ENCODE results near the gene C4A. TPM values are rescaled to one million over a fixed set of nuclear protein-coding genes. Genes with fewer than 3 reads are reported as not detected.

Gene C4A
- total RNA-seq, 2 donors from 2014 or later = 152 to 175 TPM

GRCh38 chr6:31947864-31948263 lies 34.0 kb upstream of the C4A start:
- no peaks in the 10 kb centered on the region for H3K9me3 ChIP-seq
- peaks cover 10% of the 10 kb centered on the region for H3K36me3 ChIP-seq
- H3K27me3 ChIP-seq = no peaks in the 10 kb centered on the region
- no peak for DNase-seq (ENCODE audit: low spot score)
- H3K4me1 ChIP-seq = peaks cover 0 to 20% of the 10 kb centered on the region in 2 donors
- no peak for TF ChIP-seq CTCF (IDR thresholded peaks at IDR 0.05)
- no peak overlapping the region for H3K27ac ChIP-seq
- no peak overlapping the region for H3K4me3 ChIP-seq

- H3K4me1 ChIP-seq = peaks cover 0 to 20% of the 10 kb centered on the region in 2 donors
- no peak overlapping the region for H3K27ac ChIP-seq
- no peaks in the 10 kb centered on the region for H3K27me3 ChIP-seq
- no peak for DNase-seq (ENCODE audit: low spot score)
- no peak overlapping the region for H3K4me3 ChIP-seq
- H3K9me3 ChIP-seq = no peaks in the 10 kb centered on the region
- no peak for TF ChIP-seq CTCF (IDR thresholded peaks at IDR 0.05)
- H3K36me3 ChIP-seq = peaks cover 13% of the 10 kb centered on the region
Measured at GRCh38 chr6:31948306-31948705, 33.6 kb upstream of the C4A start.

- Histone ChIP-seq H3K9me3 (no peaks in the 10 kb centered on the region), H3K4me1 (peaks cover 0 to 20% of the 10 kb centered on the region in 2 donors), H3K27me3 (no peaks in the 10 kb centered on the region), H3K36me3 (peaks cover 18% of the 10 kb centered on the region), H3K27ac (no peak overlapping the region), H3K4me3 (no peak overlapping the region)
- no peak for DNase-seq (ENCODE audit: low spot score)
- no peak for TF ChIP-seq CTCF (IDR thresholded peaks at IDR 0.05)
Measured at GRCh38 chr6:31948753-31949413, 33.0 kb upstream of the C4A start.

DNA sequence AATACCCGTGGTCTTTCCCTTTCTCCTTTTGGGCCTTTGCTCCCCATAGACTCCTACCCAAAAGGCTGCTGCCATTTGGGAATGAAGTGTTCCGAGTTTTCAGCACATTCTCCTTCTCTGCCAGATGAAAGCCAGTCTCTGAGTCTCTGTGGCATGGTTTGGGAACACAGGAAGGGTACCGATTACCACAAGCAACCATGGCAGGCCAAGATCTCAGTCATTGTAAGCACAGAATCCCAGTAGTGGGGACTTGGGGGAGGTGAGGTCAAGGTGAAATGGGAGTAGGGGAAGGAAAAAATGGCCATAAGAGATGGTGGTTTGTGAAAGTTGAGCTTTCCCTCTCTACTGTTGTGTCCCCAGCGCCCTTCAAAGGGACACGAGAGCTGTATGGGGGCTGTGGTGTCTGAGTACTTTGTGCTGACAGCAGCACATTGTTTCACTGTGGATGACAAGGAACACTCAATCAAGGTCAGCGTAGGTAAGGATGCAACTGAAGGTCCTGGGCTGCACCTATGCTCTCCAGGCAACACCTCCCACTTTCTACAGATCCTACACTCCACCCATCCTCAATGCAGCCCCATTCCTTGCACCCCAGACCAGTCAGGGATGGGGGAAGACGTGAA lies 31.8 kb upstream of the C4A start:
- Histone ChIP-seq H3K27me3 (no peaks in the 10 kb centered on the region), H3K27ac (no peak overlapping the region), H3K4me1 (peaks cover 0 to 15% of the 10 kb centered on the region in 2 donors), H3K4me3 (no peak overlapping the region), H3K36me3 (peaks cover 30% of the 10 kb centered on the region), H3K9me3 (no peaks in the 10 kb centered on the region)
- TF ChIP-seq CTCF (IDR thresholded peaks at IDR 0.05) = no peak
- DNase-seq (ENCODE audit: low spot score) = no peak

- TF ChIP-seq CTCF (IDR thresholded peaks at IDR 0.05) = peak; percentile 21 to 77
- H3K4me1 ChIP-seq = no peaks in the 10 kb centered on the region
- H3K27ac ChIP-seq = no peak overlapping the region
- no peaks in the 10 kb centered on the region for H3K9me3 ChIP-seq
- DNase-seq (ENCODE audit: low spot score) = no peak
- no peaks in the 10 kb centered on the region for H3K27me3 ChIP-seq
- H3K4me3 ChIP-seq = no peak overlapping the region
- H3K36me3 ChIP-seq = peaks cover 49% of the 10 kb centered on the region
Measured at GRCh38 chr6:31952140-31952805, 29.6 kb upstream of the C4A start.

Data from right atrium auricular region (tissue), 2 donors.